RWPE2 (cell line): ENCODE data around the gene PHLDB3.

Source experiments
- ATAC-seq: fragments of 200-7000 bp; cut with Tn5 transposase; 3 replicates; pipeline ENCODE4 v1.9.1; 2021; ENCODE audit warnings: low read depth
- DNase-seq: peaks from one replicate; pipeline ENCODE4 v3.0.0-alpha.2; 2020; ENCODE audit warnings: low spot score
- H3K27ac ChIP-seq: fragments of 450-650 bp; 2 replicates; pipeline ENCODE4 v1.5.1; 2017; ENCODE audit warnings: mild to moderate bottlenecking; ENCODE audit not compliant: poor library complexity, severe bottlenecking
- H3K27me3 ChIP-seq: fragments of 250-450 bp; sonication (Bioruptor Pico); 2 replicates; pipeline ENCODE4 v1.5.1; 2021; ENCODE audit warnings: mild to moderate bottlenecking, moderate library complexity; ENCODE audit not compliant: insufficient read depth, poor library complexity, severe bottlenecking
- H3K36me3 ChIP-seq: fragments of 250-450 bp; sonication (Bioruptor Pico); 2 replicates; pipeline ENCODE4 v1.5.1; 2020; ENCODE audit warnings: low read depth, mild to moderate bottlenecking, moderate library complexity
- H3K4me1 ChIP-seq: fragments of 250-450 bp; sonication (Bioruptor Pico); 2 replicates; pipeline ENCODE4 v1.5.1; 2021; ENCODE audit warnings: mild to moderate bottlenecking, moderate library complexity; ENCODE audit not compliant: insufficient read depth, poor library complexity, severe bottlenecking
- H3K4me3 ChIP-seq: fragments of 250-450 bp; sonication (Bioruptor Pico); 2 replicates; pipeline ENCODE4 v1.5.1; 2021; ENCODE audit warnings: mild to moderate bottlenecking, moderate library complexity; ENCODE audit not compliant: severe bottlenecking
- H3K9me3 ChIP-seq: fragments of 250-450 bp; sonication (Bioruptor Pico); 2 replicates; pipeline ENCODE4 v1.5.1; 2021; ENCODE audit warnings: mild to moderate bottlenecking, moderate library complexity; ENCODE audit not compliant: severe bottlenecking
- CTCF ChIP-seq: fragments of 450-650 bp; IDR thresholded peaks from one replicate; pipeline ENCODE4 v1.5.1; 2017; ENCODE audit warnings: mild to moderate bottlenecking, moderate library complexity; ENCODE audit not compliant: poor library complexity, severe bottlenecking

PHLDB3 gene

GRCh38 chr19:43483281-43483680 lies 21.3 kb downstream of the PHLDB3 start:
- Histone ChIP-seq H3K27me3 (no peaks in the 10 kb centered on the region), H3K4me1 (no peaks in the 10 kb centered on the region), H3K4me3 (no peak overlapping the region), H3K36me3 (no peaks in the 10 kb centered on the region; the same call in 1 of the 2 replicates), H3K9me3 (no peaks in the 10 kb centered on the region), H3K27ac (no peak overlapping the region)
- ATAC-seq (no peak), DNase-seq (no peak)
- no peak for TF ChIP-seq CTCF

GRCh38 chr19:43482193-43482592 lies 22.4 kb downstream of the PHLDB3 start:
- no peak for ATAC-seq
- Histone ChIP-seq H3K4me1 (no peaks in the 10 kb centered on the region), H3K36me3 (no peaks in the 10 kb centered on the region; the same call in 1 of the 2 replicates), H3K27ac (no peak overlapping the region), H3K27me3 (no peaks in the 10 kb centered on the region), H3K9me3 (no peaks in the 10 kb centered on the region), H3K4me3 (no peak overlapping the region)
- TF ChIP-seq CTCF, result no peak
- DNase-seq, result no peak

GRCh38 chr19:43481701-43482100 lies 22.8 kb downstream of the PHLDB3 start:
- Histone ChIP-seq H3K27me3 (no peaks in the 10 kb centered on the region), H3K4me1 (no peaks in the 10 kb centered on the region), H3K4me3 (no peak overlapping the region), H3K36me3 (no peaks in the 10 kb centered on the region; the same call in 1 of the 2 replicates), H3K9me3 (no peaks in the 10 kb centered on the region), H3K27ac (no peak overlapping the region)
- TF ChIP-seq CTCF, result no peak
- ATAC-seq, result no peak
- DNase-seq, result no peak

- H3K36me3 ChIP-seq, result no peaks in the 10 kb centered on the region; the same call in 1 of the 2 replicates
- H3K4me1 ChIP-seq, result no peaks in the 10 kb centered on the region
- no peaks in the 10 kb centered on the region for H3K9me3 ChIP-seq
- H3K27me3 ChIP-seq, result no peaks in the 10 kb centered on the region
- no peak for TF ChIP-seq CTCF
- H3K4me3 ChIP-seq, result no peak overlapping the region
- DNase-seq (no peak), ATAC-seq (no peak)
- no peak overlapping the region for H3K27ac ChIP-seq
Measured at GRCh38 chr19:43480574-43480973, 24.0 kb downstream of the PHLDB3 start.

- TF ChIP-seq CTCF, result no peak
- H3K27me3 ChIP-seq, result no peaks in the 10 kb centered on the region
- H3K9me3 ChIP-seq, result no peaks in the 10 kb centered on the region
- no peak overlapping the region for H3K4me3 ChIP-seq
- no peak overlapping the region for H3K27ac ChIP-seq
- DNase-seq (no peak), ATAC-seq (no peak)
- H3K4me1 ChIP-seq, result no peaks in the 10 kb centered on the region
- H3K36me3 ChIP-seq, result no peaks in the 10 kb centered on the region; the same call in 1 of the 2 replicates
Measured at GRCh38 chr19:43479961-43480561, 24.5 kb downstream of the PHLDB3 start.
